NOMO-1 (cell line): ENCODE measurements around the gene SLC9A4.
A peak's percentile ranks its signal among the peaks of the same experiment; 100 is the strongest.

Experiments used
- DNase-seq, 2 experiments: peaks; one replicate each; lab custom pipeline; 2025; ENCODE audit not compliant: unreplicated experiment in 2 of 2; lab: John Stamatoyannopoulos, UW

SLC9A4 gene

DNA sequence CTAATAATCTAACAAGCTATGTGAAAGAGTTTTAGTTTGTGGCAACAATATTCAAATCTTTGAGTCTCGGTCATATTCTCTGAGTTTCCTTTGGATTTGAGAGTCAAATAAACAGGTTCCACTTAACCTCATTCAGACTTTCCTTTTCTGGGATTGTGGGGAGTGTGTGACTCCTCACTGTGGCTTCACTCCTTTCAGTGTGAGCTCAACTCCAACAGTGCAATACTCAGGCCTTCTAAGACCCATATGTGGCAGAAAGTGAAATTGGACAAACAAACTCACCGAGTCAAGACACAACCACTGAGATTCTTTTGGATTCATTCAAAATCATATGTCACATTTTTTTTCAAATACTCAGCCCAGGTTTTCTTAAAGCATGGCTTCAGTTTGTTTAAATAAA lies 25.4 kb downstream of the SLC9A4 start:
- no peak for DNase-seq

DNA sequence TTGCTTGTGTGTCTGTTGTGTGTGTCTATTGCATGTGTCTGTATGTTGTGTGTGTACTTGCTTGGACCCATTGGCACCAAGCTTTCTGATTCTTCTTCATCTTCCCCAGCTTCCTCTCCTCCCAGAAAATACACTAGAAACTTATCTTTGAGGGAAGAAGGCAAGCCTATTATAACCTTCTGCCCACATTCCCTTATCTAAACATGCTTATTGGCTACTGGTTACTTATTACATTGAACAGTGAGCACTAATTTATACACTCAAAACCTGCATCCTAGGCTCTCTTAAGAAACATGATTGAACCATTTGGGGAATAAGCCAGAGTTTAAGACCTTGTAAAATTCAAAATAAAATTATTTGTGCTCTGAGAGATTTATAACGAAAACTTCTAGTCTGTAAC lies 26.5 kb downstream of the SLC9A4 start:
- no peak for DNase-seq

DNA sequence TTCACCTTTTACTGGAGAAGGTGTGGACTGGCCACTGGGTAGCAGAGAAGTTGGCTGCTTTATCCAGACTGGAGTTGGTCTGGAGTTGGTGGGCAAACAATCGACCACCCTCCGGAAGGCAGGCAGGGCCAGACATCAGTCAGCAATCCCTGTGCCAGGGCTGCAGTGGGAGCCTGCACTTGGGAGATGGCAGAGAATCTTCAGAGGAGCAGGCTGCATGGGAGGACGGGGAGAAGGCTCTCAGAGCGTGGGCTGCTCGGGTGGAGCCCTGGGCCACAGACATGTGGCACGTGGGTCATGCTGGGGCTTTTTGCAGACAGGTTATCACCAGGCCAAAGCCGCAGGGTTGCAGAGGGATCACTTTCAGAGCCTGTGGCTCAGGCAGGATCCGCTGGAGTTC lies 29.6 kb downstream of the SLC9A4 start:
- DNase-seq = no peak

DNA sequence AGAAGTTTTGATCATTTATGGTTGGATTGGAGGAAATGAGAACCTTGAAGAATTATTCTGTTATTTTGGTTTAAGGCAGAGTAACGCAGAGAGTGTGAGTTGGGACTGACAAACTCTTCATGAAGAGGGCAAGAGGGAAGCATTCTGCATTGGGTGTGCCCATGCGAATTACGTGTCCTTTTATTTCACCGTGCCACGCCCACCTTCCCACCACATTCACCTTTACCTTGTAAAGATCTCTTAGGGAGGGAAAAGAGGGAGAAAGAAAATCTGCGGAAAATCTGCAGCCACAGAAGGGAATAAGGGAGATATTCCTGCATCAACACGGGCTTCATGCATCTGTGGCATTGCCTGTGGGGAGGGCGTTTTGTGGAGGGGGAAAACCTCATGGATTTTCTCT lies 31.8 kb downstream of the SLC9A4 start:
- DNase-seq = no peak

DNA sequence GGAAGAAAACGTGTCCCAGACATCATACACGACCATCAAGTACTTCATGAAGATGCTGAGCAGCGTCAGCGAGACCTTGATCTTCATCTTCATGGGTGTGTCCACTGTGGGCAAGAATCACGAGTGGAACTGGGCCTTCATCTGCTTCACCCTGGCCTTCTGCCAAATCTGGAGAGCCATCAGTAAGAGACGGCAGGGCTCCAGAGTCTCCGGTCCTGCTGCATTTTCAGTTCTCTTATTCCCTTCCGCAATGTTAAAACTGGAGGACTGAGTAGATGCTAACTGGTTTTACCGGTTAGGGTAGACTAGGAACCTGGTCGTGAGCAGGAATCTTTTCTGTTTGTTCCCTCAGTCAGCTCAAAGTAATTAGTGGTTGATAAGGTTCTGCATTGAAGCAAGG lies 32.3 kb downstream of the SLC9A4 start:
- DNase-seq = peak; percentile 34 to 72

DNA sequence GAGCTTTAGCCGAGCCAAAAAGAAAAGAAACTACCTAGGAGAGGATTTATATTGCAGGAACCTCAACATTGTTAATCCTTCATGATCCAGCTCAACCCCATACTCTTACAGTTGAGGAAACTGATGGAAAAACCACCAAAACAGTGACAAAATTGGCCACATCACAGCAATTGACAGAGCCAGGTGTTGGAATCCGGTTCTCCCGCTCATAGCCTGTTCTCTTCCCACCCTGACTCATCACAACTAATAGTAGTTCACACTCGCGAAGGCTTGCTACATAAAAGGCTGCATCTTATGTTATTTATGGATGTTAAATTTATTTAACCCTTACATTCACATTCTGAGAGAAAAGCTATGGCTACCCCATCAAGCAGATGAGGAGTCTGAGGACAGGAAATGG lies 33.7 kb downstream of the SLC9A4 start:
- no peak for DNase-seq

DNA sequence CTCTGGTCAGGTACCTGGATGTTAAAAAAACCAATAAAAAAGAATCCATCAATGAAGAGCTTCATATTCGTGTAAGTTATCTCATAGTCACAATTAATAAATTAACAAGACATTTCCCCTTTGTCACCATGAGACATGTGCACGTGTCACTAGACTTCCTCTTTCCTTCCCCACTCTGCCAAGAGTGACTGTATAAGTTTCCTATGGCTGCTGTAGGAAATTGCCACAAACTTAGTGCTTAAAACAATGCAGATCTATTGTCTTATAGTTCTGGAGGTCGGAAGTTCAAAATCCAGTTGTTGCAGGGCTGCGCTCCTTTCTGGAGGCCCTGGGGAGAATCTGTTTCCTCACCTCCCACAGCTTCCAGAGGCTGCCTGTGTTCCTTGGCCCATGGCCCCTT lies 35.8 kb downstream of the SLC9A4 start:
- peak; percentile 59 to 86 for DNase-seq

DNA sequence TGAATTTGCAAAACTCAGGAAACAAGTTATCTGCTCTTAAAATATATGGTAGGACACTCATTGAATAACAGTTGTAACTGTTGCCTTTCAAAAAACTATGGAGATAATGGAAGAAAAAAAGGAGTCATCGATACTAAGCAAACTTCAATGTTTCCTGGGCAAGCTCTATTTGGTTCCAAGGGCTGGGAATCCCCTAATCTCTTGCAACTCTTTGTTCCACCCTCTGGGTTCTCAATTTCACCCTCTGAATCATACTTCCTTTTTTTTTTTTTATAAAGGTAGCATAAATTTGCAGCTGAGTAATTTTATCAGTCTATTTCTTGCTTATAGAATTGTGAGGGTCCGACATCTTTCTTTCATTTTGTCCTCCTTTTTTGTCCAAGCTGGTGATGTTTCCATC lies 36.7 kb downstream of the SLC9A4 start:
- DNase-seq = peak in 1 of 2 experiments; percentile 30

DNA sequence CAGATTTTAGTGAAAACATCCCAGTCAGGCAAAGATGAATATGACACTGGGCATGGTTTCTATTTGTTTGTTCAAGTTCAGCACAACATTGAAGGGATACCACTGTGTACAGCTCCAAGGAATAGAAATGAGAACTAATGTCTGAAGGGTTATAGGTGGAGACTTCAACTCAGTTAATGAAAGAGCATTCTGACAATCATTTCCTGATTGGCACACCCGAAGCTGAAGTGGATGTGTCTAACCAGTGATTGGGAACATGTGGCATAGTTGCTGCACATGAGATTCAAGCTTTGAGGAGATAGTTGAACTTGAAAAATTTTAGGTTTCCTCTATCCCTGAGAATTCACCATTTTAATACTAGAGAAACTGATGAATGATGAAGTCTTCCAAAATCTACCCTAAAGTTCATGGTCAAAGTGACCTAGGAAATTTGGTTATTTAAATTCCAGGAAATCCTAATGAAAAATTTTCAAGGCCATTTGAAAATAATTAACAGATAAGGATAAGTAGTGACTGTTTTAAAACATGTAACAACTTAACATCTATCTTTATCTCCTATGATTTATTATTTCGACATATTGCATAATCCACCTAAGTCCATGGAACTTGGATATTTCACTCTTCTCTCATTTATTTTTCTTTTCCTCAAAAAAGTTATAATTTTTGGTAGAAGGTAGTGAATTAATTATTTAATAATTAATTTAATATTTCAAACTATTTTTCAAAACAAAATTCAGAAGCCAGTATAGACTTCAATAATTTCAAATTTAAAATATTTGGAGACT lies 38.0 kb downstream of the SLC9A4 start:
- DNase-seq = no peak

DNA sequence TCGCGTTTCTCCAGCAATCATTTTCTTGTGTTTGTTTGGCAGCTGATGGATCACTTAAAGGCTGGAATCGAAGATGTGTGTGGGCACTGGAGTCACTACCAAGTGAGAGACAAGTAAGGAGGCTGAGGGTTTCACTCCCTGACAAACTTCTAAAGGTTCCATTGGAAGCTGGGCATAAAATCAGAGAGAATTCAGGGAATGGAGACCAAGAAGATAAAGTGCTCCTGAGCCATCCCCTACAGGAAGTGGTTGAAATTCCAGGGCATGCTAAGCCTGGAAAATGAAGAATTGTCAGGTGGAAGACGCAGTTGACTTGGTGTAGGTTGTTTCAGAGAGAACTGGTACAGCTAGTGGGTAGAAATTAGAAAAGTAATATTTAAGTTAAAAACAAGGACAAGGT lies 39.1 kb downstream of the SLC9A4 start:
- no peak for DNase-seq

DNA sequence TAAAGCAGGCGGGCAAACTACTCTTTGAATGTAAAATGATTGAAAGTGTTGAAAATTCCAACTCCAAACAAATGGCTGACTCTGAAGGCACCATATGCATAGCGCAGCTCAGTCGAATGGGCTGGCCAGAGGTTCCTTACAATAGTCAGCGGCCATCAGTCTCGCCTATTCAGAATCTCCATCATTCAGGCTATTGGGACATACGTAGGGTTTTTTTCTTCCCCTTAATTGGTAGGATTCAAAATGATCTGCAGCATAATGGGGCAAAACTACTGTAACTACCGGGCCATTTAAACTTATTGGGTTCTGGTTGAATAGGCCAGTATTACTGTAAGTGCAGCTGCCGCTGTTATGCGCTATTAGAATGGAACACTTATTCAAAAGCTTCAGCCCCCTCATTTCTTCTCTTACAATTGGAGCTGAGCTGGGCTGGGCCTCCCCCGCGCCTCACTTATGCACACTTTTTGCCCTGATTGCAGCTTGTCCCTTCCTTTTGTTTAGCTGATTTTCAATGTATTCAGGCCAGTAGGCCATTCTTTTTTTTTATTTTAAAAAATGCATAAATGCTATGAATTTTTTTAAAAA lies 40.4 kb downstream of the SLC9A4 start:
- DNase-seq = no peak

DNA sequence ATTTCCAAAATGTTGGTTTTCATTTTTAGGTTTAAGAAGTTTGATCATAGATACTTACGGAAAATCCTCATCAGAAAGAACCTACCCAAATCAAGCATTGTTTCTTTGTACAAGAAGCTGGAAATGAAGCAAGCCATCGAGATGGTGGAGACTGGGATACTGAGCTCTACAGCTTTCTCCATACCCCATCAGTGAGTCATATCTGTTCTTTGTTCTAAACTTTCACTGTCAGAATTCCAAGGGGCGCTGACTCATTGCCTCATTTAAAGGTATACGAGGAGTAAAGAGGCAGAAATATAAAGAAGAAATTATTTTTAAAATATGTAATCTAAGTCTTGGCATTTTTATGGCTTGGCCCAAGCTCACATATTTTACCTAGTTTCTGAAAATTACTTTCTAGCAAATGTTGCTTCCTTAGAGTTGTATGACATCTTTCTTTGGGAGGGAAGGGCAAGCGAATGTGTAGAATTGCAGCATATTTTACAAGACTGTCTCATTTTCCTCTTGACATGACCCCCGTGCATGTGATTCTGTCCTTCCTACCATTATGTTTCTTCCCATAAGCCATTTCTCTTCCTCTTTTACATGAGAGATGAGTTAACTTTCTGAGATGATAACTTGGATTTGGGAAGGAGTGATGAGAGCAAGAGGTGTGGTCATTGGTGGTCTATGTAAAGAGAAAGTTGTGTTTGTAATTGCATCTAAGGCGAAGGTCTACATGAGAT lies 41.2 kb downstream of the SLC9A4 start:
- no peak for DNase-seq

DNA sequence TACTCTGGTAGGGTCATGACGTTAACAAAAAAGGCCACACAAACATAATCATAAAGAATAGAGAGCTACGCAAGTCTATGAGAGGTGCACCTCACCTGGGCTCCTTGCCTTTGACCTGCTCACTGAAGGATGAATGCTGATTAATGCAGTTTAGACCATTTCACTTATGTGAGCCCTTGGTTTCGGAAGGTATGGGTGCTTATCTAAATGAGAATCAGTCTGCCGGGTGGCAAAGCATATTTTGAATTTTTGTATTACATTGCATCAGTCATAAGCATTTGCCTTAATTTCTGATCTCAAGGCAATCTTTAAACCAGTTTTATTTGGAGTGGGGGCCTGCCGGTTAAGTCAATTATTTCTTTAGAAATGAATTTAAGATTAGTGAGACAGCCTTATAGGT lies 42.8 kb downstream of the SLC9A4 start:
- no peak for DNase-seq

DNA sequence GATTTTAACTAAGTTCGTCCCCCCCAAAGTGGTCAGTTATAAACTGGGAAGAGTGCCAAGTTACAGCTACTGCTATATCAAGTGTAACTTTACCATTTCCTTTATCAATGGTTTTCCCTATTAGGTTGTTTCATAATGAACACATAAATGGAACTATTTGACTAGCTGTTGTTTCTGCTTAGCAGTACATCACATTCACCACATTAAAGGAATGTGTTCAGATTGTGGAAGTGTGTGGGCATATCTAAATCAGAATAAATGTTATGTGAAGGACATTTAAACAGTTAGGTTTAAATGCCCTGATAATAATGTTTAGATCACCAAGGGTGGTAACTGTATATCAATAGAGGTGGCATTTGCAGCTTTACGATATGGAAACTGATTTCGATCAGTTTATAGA lies 45.1 kb downstream of the SLC9A4 start:
- no peak for DNase-seq

DNA sequence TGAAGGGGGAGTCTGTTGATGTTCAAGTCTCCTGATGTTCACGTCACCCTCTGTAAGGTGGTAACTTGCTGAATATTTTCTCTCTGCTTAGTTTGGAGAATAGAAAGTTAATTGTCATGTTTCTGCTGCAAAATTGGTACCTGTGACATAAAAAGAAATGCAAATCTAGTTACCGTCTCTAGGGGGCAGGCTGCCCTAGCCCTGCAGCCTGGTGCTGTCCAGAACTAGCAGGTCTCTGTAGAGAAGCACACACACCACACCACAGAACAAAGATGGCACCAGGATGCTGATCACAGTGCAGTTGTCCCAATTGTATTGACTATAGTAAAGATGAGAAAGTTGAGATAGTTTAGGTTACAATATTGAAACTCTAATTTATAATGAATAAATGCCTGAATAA lies 47.0 kb downstream of the SLC9A4 start:
- DNase-seq = peak; percentile 17 to 36

DNA sequence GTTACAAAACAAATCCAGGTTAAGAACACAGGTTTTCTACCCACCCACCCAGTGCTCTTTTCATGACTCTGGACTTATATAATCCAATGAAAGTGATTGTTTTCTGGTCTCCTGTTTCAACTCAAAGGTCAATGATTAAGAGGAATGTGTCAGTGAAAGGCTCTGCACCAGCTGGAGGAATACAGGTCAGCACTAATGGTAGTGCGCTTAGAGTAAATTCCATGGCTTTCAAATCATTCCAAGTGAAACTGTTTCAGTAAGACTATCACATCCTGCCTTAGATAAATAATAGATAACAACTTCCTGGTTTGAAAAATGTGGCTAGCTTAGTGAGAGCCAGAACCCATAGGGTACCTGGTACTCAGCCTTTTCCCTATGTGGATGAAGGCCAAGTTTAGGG lies 47.8 kb downstream of the SLC9A4 start:
- DNase-seq = no peak

DNA sequence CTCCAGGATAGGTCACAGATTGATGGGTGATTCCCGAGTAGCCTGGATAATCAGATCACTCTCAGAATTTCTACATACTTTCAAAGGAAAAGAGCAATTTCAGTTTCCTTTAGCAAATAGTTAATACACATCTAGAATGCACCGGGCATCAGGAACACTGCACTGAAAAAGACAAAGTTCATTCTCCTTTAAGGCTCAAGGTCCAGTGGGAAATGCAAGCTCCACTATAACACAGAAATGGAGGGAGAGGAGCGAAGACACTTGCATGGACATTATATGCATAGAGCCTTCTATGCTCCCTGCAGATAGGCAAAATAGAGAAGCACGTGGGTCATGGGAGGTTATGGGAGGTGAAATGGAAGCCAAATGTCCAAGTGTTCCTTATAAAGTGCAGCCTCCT lies 49.1 kb downstream of the SLC9A4 start:
- DNase-seq = no peak

DNA sequence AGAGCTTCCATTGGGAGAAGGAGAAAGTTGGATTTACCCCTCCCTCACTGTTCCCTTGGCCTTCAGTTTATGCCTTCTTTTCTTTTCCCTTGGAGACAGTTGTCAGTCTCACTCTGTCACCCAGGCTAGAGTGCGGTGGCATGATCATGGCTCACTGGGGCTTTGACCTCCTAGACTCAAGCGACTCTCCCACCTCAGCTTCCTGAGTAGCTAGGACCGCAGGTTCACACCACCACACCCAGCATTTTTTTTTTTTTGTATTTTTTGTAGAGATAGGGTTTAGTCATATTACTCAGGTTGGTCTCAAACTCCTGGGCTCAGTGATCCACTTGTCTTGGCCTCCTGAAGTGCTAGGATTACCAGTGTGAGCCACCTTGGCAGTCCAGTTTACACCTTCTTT lies 49.9 kb downstream of the SLC9A4 start:
- no peak for DNase-seq

DNA sequence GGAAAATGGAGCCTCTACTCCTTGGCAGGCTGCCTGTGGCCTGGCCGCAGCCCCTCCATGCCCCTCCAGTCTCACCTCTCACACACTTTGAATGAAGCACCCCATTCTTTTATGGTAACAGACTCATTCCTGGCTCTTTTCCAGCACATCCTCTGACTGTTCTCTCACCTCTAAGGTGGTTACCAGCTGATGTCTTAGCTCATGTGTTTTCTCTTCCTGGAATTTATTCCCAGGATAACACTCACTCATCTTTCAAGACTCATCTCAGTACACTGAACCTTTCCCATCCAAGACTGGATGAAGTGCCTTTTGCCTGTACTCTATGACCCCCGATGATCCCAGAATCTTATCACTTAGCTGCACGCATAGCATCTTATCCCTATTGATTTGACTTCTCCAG lies 50.6 kb downstream of the SLC9A4 start:
- no peak for DNase-seq

DNA sequence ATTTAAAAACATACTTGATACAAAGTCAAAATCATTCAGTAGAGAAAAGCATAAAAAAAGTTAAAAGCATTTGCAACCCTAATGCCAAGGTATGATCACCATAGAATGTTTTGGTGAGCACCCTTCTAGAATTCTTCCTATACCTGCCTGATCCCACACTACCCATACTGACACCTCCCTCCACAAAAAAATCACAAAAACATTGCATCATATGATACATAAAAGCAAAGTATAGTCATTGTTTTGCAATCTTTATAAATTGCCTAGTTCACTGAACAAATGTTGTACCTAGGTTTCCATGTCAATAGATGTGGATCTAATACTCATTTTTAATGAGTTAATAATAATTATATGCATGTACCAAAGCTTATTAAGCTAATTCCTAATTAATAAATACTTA lies 54.1 kb downstream of the SLC9A4 start:
- DNase-seq = no peak

DNA sequence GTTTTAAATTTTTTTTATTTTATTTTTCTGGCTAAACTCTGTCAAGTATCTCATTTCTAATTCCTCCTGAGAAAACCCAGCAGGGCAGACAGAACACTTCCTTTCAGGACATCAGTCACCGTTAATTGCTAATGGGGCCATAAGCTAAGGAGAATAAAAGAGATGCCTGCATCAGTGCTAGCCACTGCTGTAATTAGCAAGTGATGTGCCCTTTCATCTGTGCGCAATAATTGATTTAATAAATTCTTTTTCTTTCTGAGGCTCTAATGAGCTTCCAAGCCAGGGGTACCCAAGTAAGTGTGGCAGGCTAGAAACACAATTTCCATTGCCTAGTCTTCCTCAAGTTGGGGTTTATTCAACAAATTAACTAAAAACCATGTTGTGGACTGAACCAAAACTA lies 65.5 kb downstream of the SLC9A4 start:
- DNase-seq = no peak

DNA sequence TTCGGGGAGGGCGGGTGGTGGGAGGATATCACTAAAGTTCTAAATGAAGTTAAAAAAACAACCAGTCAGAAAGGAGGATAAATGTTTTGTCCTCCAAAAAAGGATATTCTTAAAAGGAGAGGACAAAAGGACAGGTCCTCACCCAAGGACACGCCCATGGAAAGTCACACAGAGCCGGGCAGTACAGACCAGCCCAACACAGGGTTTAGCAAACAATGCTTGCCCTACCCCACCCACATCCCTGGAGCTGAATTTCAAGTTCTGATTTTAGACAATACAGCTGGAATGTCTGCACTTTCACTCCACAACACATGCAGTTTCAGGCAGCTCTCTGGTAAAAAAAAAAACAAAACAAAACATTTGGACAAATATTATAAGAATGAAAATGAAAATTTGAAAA lies 67.9 kb downstream of the SLC9A4 start:
- no peak for DNase-seq
